ENCODE measurements around the gene RAD51B.

GRCh38 chr14:68222154-68222553, 402.6 kb downstream of the RAD51B start:
- TF ChIP-seq CTCF (IDR thresholded peaks at IDR 0.05) (no peak), POLR2A (IDR thresholded peaks at IDR 0.05) (no peak), EP300 (IDR thresholded peaks at IDR 0.05) (no peak)

Measured in ovary (tissue), 3 donors.